Fibroblast of the aortic adventitia (primary cell): ENCODE data around the gene DDTL. TPM values are rescaled to one million over a fixed set of nuclear protein-coding genes. Genes with fewer than 3 reads are reported as not detected.

Experiments
- DNase-seq: peaks from one replicate; pipeline ENCODE4 v3.0.0-alpha.2; 2010; ENCODE audit warnings: low read depth
- H3K4me3 ChIP-seq: 2 replicates; pipeline ENCODE4 v1.5.1; 2011; ENCODE audit warnings: low read depth, mild to moderate bottlenecking, control low read depth, low read length, moderate library complexity
- CTCF ChIP-seq: IDR thresholded peaks from 2 replicates; pipeline ENCODE4 v1.5.1; 2011; ENCODE audit warnings: mild to moderate bottlenecking, low read length, control low read depth, inconsistent platforms; ENCODE audit not compliant: insufficient read depth
- total RNA-seq: library from RNA; depleted of rRNA; stranded (reverse); fragments of >200 nt; gene quantifications from 2 replicates; pipeline ENCODE4 v1.2.3, GENCODE V29; 2012; ENCODE audit warnings: low replicate concordance

Gene DDTL
- total RNA-seq, 1 donor, result 0.81 TPM

- H3K4me3 ChIP-seq, result no peak overlapping the region
- no peak for DNase-seq
- TF ChIP-seq CTCF, result no peak
Observed at GRCh38 chr22:24001314-24001713, 34.6 kb downstream of the DDTL start.

GRCh38 chr22:24002272-24002671 lies 35.6 kb downstream of the DDTL start:
- DNase-seq, result no peak
- H3K4me3 ChIP-seq, result no peak overlapping the region
- TF ChIP-seq CTCF, result no peak

GRCh38 chr22:24002851-24003250 lies 36.2 kb downstream of the DDTL start:
- no peak for TF ChIP-seq CTCF
- H3K4me3 ChIP-seq, result no peak overlapping the region
- no peak for DNase-seq

GRCh38 chr22:24003887-24004286 lies 37.2 kb downstream of the DDTL start:
- no peak overlapping the region for H3K4me3 ChIP-seq
- TF ChIP-seq CTCF, result no peak
- no peak for DNase-seq

GRCh38 chr22:24005201-24005600 lies 38.5 kb downstream of the DDTL start, which contains the start of gene GSTT4:
Gene GSTT4 (minus strand): TSS chr22:24005453. CDS start chr22:24005356, 97 bp downstream.
- no peak for TF ChIP-seq CTCF
- DNase-seq, result peak; percentile 51

GRCh38 chr22:24006207-24006913 lies 39.7 kb downstream of the DDTL start:
- TF ChIP-seq CTCF, result no peak
- H3K4me3 ChIP-seq, result no peak overlapping the region
- DNase-seq, result no peak

More at GRCh38 chr22:24005201-24005600, 38.5 kb downstream of the DDTL start, which contains the start of gene GSTT4:
- no peak within 1 kb of the TSS for H3K4me3 ChIP-seq

GRCh38 chr22:24006914-24007214 lies 40.2 kb downstream of the DDTL start:
- TF ChIP-seq CTCF, result no peak
- H3K4me3 ChIP-seq, result no peak overlapping the region
- no peak for DNase-seq
